NCI-H774 (cell line): ENCODE results near the gene BIN1.

Experiments used
- DNase-seq: peaks from one replicate; lab custom pipeline; 2025; lab: John Stamatoyannopoulos, UW

BIN1 gene

GRCh38 chr2:127024769-127025358 is 82.1 kb downstream of the BIN1 start:
- peak; percentile 21 for DNase-seq

GRCh38 chr2:127023504-127023903 is 83.5 kb downstream of the BIN1 start:
- DNase-seq = no peak

DNA sequence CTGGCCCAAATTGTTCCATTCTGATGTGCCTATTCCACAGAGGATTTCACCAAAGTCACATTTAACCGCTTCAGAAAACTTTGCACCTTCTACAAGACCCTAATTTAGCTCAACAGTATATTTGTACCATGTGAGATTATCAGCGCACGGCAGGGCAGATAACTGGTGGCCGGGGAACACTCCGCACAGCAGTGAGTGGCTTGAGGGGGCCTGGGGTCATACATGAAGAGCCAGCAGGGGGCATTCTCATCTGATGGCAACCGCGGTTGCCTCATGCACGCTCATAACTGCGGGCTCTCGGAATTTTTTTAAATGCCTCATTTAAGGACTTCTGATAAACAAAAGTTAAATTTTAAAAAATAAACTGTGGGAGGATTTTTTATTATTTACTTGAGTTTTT is 84.1 kb downstream of the BIN1 start:
- no peak for DNase-seq

GRCh38 chr2:127020536-127020935 is 86.4 kb downstream of the BIN1 start:
- no peak for DNase-seq

DNA sequence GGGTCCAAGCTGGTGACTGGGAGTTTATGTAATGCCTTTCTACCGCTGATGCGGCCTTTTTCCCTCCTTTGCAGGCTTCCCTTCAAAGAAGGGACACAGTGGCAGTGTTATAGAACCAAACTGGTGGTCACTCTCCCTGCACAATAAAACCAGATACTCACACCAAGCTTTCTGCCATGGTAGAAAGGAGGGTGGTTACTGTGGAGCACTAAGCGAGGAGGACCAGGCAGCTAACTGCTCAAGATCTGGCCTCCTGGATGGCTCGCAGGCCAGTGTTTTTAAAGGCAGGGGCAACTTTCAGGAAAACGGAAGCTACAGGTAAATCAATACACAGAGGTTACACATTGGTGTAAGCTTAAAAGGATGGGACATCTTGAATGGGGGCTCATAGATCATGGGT is 89.4 kb downstream of the BIN1 start:
- DNase-seq = no peak

DNA sequence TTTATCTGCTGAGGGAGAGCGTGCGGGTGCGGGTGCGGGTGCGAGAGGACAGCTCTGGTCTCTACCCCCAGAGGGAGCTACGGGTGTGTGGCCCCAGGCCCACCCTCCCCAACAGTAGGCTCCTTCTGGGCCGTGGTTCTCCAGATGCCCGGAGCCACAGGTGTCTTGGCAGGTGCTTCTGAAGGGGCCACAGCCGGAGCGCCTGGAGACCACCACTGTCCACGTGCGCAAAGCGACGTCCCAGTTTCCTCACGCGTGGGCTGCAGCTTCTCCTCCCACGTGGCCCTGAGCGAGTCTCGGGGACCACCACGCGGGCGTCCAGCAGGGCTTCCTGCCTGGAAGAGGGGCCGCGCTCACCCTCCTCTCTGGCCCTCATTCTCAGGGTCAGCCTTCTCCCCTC is 90.6 kb downstream of the BIN1 start:
- no peak for DNase-seq

- DNase-seq = no peak
Measured at GRCh38 chr2:127015106-127015910, 91.6 kb downstream of the BIN1 start.

DNA sequence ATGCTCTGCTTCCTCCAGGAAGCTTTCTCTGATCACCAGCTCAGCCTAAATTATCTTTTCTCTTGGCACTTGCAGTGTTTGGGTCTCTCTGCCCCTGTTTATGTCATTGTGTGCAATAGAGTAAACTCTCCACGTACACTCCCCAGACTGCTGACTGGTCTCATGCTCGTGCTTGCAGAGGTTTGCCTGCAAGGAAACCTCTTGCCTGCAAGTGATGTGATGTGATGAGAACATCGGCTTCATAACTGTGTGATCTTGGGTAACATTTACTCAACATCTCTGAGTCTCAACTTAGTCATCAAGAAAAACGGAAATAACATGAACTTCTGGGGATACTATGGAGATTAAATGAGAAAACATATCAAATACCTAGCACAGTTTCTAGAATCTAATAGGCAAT is 92.3 kb downstream of the BIN1 start:
- DNase-seq = no peak

GRCh38 chr2:127014224-127014623 is 92.7 kb downstream of the BIN1 start:
- DNase-seq = no peak

DNA sequence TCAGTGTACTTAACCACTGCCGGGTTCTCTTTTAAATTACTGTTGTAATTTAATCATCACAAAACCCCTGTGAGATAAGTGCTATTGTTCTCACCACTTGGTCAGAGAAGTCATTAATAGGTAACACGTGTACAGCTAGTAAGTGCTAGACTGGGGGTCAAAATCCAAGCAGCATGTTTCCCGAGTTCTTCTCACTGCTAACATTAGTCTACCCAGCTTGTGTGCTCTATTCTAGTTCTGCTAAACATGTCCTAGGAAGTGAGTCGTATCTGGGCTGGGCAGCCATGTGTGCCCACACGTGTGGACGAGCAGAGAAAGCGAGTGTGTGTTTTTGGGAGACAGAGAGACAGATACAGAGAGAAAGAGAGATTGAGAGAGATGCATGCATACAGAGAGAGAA is 94.1 kb downstream of the BIN1 start:
- DNase-seq = no peak

- DNase-seq = no peak
Measured at GRCh38 chr2:127012215-127012614, 94.7 kb downstream of the BIN1 start.

GRCh38 chr2:127011796-127012195 is 95.2 kb downstream of the BIN1 start:
- DNase-seq = no peak

DNA sequence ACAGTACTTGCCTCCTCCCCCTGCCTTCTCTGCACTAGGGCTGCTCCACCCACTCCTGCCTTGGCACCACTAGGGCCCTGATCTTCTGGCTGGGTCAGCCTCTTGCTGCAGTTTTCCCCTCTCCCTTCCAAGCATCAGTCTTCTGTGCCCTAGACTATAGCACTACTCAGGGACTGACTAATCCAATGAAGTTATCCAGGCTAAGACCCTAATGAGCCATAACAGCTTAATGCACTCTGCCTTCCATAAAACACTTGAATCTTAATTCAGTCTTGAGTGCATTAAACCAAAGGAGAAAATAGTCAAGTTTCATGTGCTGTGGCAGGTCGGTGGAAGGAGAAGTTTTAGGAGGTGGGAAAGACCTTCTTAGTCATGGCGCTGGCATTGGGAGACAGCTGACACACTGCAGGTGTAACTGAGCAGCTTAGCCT is 95.7 kb downstream of the BIN1 start:
- no peak for DNase-seq

DNA sequence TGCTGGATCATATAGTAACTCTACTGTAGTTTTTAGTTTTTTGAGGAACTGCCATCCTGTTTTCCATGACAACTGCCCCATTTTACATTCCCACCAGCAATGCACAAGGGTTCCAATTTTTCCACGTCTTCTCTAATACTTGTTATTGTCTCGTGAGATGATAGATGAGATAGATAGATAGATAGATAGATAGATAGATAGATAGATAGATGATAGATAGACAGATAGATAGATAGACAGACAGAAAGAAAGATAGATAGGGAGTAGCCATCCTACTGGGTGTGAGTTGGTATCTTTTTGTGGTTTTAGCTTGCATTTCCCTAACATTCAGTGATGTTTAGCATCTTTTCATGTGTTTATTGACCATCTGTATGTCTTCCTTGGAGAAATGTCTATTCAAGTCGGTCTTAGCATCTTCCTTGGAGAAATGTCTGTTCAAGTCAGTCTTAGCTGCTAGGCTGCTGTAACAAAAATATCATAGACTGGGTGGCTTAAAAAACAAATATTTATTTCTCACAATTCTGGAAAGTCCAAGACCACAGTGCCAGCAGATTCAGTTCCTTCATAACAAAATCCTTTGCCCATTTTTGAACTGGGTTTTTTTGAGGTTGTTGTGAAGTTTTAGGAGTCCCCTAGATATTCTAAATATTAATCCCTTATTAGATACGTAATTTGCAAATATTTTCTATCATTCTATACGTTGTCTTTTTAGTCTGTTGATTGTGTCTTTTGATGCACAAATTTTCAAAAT is 98.5 kb downstream of the BIN1 start:
- DNase-seq = no peak

DNA sequence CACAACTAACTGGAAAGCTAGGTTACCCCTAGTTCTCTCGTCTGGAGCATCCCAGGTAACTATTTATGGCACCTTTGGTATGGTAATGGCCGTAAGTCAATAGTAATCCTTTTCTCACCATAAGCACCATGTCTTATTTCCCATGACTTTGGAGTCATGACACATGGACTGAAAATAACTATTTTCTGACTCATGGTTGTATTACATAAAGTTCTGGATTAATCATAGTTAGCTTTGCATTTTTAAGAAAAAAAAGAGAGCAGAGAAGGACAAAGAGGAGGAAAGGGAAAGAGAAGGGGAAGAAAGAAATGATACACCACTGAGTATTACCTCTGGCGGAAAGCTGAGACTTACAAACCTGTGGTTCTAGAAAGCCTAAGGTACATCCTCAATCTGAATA is 99.3 kb downstream of the BIN1 start:
- DNase-seq = no peak

- no peak for DNase-seq
Measured at GRCh38 chr2:127006962-127007361, 100.0 kb downstream of the BIN1 start.

DNA sequence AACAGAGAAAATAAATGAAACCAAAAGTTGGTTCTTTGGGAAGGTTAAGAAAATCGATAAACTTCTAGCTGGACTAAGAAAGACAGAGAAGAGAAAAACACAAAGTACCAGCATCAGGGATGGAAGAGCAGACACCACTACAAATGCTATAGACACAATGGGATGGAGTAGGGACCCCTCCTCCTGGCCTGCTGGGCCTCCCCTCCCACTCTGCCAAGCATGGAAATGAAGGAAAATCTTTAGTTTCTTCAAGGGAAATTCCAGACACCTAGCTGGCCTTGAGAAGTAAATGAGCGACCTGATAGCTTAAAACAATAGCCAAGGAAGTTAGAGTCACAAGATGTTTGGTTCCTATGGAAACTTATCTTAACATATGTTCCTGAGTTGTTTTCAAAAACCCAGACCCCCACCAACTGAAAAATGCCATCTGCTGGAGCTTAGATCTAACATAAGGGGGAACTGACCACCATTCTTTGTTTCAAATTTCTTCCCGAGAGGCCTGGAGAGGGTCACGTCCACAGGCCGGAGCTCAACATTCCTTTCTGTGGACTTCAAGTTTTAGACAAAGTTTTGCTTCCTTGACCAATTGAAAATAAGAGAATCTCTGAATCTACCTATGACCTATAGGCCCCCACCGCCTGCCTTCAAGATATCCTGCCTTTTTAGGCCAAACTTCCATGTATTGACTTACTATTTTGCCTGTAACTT is 101.9 kb downstream of the BIN1 start:
- DNase-seq = no peak

- no peak for DNase-seq
Measured at GRCh38 chr2:127003070-127003800, 103.7 kb downstream of the BIN1 start.

DNA sequence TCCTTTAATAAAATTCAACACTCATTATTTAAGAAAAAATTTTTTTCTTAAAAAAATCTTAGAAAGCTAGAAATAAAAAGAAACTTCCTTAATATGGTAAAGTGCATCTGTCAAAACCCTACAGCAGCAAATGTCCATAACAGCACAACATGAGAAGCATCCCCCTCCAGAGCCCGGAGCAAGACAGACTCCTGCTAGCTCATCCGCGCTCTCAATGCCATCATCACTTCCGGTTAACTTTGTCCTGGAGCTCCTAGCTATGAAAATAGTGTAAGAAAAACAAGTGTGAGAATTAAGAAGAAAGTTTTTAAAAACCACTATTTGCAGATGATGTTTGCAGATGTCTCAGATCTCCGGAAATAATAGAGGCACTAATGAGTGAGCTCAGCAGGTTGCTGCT is 105.2 kb downstream of the BIN1 start:
- DNase-seq = no peak

DNA sequence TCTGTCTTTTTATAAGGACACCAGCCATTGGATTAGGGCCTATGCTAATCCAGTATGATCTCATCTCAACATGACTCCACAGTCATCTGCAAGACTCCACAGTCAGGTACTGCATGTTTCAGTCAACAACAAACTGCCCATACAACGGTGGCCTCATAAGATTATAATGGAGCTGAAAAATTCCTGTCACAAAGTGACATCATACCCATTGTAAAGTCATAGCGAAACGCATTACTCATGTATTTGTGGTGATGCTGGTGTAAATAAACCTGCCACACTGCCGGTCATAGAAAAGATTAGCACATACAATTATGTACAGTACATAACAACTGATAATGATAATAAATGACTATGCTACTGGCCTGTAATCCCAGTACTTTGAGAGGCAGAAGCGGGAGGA is 106.0 kb downstream of the BIN1 start:
- DNase-seq = peak; percentile 47

DNA sequence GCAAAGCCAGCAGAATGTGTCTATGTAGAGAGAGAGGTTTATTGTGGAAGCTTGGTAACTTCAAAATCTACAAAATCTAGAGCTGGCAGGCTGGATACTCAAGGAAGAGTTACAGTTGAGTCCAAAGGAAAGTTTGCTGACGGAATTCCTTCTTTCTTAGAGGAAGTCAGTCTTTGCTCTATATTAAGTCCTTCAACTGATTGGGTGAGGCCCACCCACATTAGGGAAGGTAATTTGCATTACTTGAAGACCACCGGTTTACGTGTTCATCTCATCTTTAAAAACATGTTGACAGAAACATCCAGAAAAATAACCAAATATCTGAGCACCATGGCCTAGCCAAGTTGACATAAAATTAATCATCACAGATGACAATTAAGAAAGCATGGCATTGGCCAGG is 106.8 kb downstream of the BIN1 start:
- no peak for DNase-seq
